Large intestine (tissue), 3 donors: ENCODE results near the gene ELMOD1. TPM values are rescaled to one million over a fixed set of nuclear protein-coding genes. Genes with fewer than 3 reads are reported as not detected.

Experiments used
- DNase-seq, 2 donors: peaks; one replicate each; pipeline versions ENCODE4 v3.0.0 to v3.0.0-alpha.2; 2013
- H3K27ac ChIP-seq: one replicate; pipeline ENCODE4 v1.5.1; 2013; ENCODE audit warnings: low read length
- H3K27me3 ChIP-seq: 2 replicates; pipeline ENCODE4 v1.6.1; 2013; ENCODE audit warnings: low read length; ENCODE audit not compliant: control insufficient read depth, insufficient read depth
- H3K36me3 ChIP-seq: 2 replicates; pipeline ENCODE4 v1.6.1; 2013; ENCODE audit warnings: low read length; ENCODE audit not compliant: control insufficient read depth, insufficient read depth
- H3K4me1 ChIP-seq: one replicate; pipeline ENCODE4 v1.6.1; 2013; ENCODE audit warnings: low read length; ENCODE audit not compliant: control insufficient read depth, insufficient read depth
- H3K4me3 ChIP-seq: one replicate; pipeline ENCODE4 v1.5.1; 2013; ENCODE audit warnings: low read length
- H3K9me3 ChIP-seq: one replicate; pipeline ENCODE4 v1.6.1; 2013; ENCODE audit warnings: mild to moderate bottlenecking, low read depth, low read length, moderate library complexity; ENCODE audit not compliant: control insufficient read depth
- WGBS: methylation state at CpG from one replicate; pipeline ENCODE4 v1.1.5; 2013; ENCODE audit warnings: low lambda C conversion rate; ENCODE audit not compliant: insufficient coverage; 5-methylcytosine and 5-hydroxymethylcytosine counted together
- polyA plus RNA-seq: library from polyadenylated mRNA; unstranded; fragments of 120-200 nt; gene quantifications from one replicate; pipeline ENCODE4 v1.2.1, GENCODE V29; 2013

The ELMOD1 gene
- polyA plus RNA-seq, 1 donor = 0.43 TPM

GRCh38 chr11:107702723-107703122 lies 111.8 kb downstream of the ELMOD1 start:
- Histone ChIP-seq H3K9me3 (no peaks in the 10 kb centered on the region), H3K27ac (no peak overlapping the region), H3K4me3 (no peak overlapping the region), H3K4me1 (no peaks in the 10 kb centered on the region), H3K27me3 (no peaks in the 10 kb centered on the region), H3K36me3 (no peaks in the 10 kb centered on the region)
- no peak for DNase-seq
- WGBS = no CpG with 5 or more reads among the region's 2 CpGs

GRCh38 chr11:107704451-107704850 lies 113.5 kb downstream of the ELMOD1 start:
- Histone ChIP-seq H3K27ac (no peak overlapping the region), H3K9me3 (no peaks in the 10 kb centered on the region), H3K4me1 (no peaks in the 10 kb centered on the region), H3K4me3 (no peak overlapping the region), H3K27me3 (no peaks in the 10 kb centered on the region), H3K36me3 (no peaks in the 10 kb centered on the region)
- DNase-seq = no peak
- no CpG with 5 or more reads among the region's 3 CpGs for WGBS

- no peaks in the 10 kb centered on the region for H3K4me1 ChIP-seq
- no peaks in the 10 kb centered on the region for H3K9me3 ChIP-seq
- no peak for DNase-seq
- no peak overlapping the region for H3K4me3 ChIP-seq
- no CpG with 5 or more reads among the region's 2 CpGs for WGBS
- H3K27ac ChIP-seq = no peak overlapping the region
- no peaks in the 10 kb centered on the region for H3K36me3 ChIP-seq
- H3K27me3 ChIP-seq = no peaks in the 10 kb centered on the region
Observed at GRCh38 chr11:107705027-107705426, 114.1 kb downstream of the ELMOD1 start.

- no peaks in the 10 kb centered on the region for H3K27me3 ChIP-seq
- no peak for DNase-seq
- H3K36me3 ChIP-seq = no peaks in the 10 kb centered on the region
- H3K4me1 ChIP-seq = no peaks in the 10 kb centered on the region
- H3K9me3 ChIP-seq = no peaks in the 10 kb centered on the region
- no peak overlapping the region for H3K4me3 ChIP-seq
- WGBS = 38% methylated on average over 1 of the region's 2 CpGs
- H3K27ac ChIP-seq = no peak overlapping the region
Observed at GRCh38 chr11:107706531-107706930, 115.6 kb downstream of the ELMOD1 start.

- H3K27me3 ChIP-seq = no peaks in the 10 kb centered on the region
- no peaks in the 10 kb centered on the region for H3K36me3 ChIP-seq
- no peaks in the 10 kb centered on the region for H3K9me3 ChIP-seq
- no peak for DNase-seq
- H3K4me3 ChIP-seq = no peak overlapping the region
- no peaks in the 10 kb centered on the region for H3K4me1 ChIP-seq
- WGBS = no CpG with 5 or more reads among the region's 3 CpGs
- no peak overlapping the region for H3K27ac ChIP-seq
Observed at GRCh38 chr11:107707215-107707671, 116.3 kb downstream of the ELMOD1 start.

GRCh38 chr11:107707807-107708206 lies 116.9 kb downstream of the ELMOD1 start:
- 100% methylated on average over 1 of the region's 4 CpGs for WGBS
- Histone ChIP-seq H3K27me3 (no peaks in the 10 kb centered on the region), H3K4me3 (no peak overlapping the region), H3K27ac (no peak overlapping the region), H3K9me3 (no peaks in the 10 kb centered on the region), H3K36me3 (no peaks in the 10 kb centered on the region), H3K4me1 (no peaks in the 10 kb centered on the region)
- DNase-seq = no peak

GRCh38 chr11:107708792-107709191 lies 117.8 kb downstream of the ELMOD1 start:
- no CpG with 5 or more reads among the region's 3 CpGs for WGBS
- Histone ChIP-seq H3K36me3 (no peaks in the 10 kb centered on the region), H3K4me1 (no peaks in the 10 kb centered on the region)

GRCh38 chr11:107710301-107710700 lies 119.4 kb downstream of the ELMOD1 start:
- no peaks in the 10 kb centered on the region for H3K27me3 ChIP-seq
- no peaks in the 10 kb centered on the region for H3K9me3 ChIP-seq
- no CpG with 5 or more reads among the region's 1 CpG for WGBS
- no peak for DNase-seq
- H3K36me3 ChIP-seq = no peaks in the 10 kb centered on the region
- H3K4me3 ChIP-seq = no peak overlapping the region
- H3K27ac ChIP-seq = no peak overlapping the region
- H3K4me1 ChIP-seq = no peaks in the 10 kb centered on the region

More at GRCh38 chr11:107708792-107709191, 117.8 kb downstream of the ELMOD1 start:
- H3K4me3 ChIP-seq = no peak overlapping the region
- no peak overlapping the region for H3K27ac ChIP-seq
- no peaks in the 10 kb centered on the region for H3K9me3 ChIP-seq
- H3K27me3 ChIP-seq = no peaks in the 10 kb centered on the region
- no peak for DNase-seq

GRCh38 chr11:107711861-107712755 lies 121.2 kb downstream of the ELMOD1 start, which contains the start of gene SLN:
Gene SLN (minus strand): TSS chr11:107712056.
- Histone ChIP-seq H3K4me3 (no peak within 1 kb of the TSS), H3K36me3 (no peaks in the 10 kb centered on the region), H3K27ac (no peak within 1 kb of the TSS), H3K9me3 (no peaks in the 10 kb centered on the region), H3K4me1 (no peaks in the 10 kb centered on the region), H3K27me3 (no peaks in the 10 kb centered on the region)
- peak; percentile 74 to 81 for DNase-seq
- WGBS = 20% methylated on average over 2 of the region's 12 CpGs

- Histone ChIP-seq H3K9me3 (no peaks in the 10 kb centered on the region), H3K4me3 (no peak overlapping the region), H3K27me3 (no peaks in the 10 kb centered on the region), H3K27ac (no peak overlapping the region), H3K36me3 (no peaks in the 10 kb centered on the region), H3K4me1 (no peaks in the 10 kb centered on the region)
- no CpG with 5 or more reads among the region's 3 CpGs for WGBS
- DNase-seq = no peak
Observed at GRCh38 chr11:107713009-107713408, 122.1 kb downstream of the ELMOD1 start.
